MM.1S (cell line): ENCODE results near the gene CNNM3.

Experiments
- DNase-seq: peaks from one replicate; pipeline ENCODE4 v3.0.0-alpha.2; 2015
- H2AFZ ChIP-seq: fragments of 300-600 bp; sonication (generic); 2 replicates; pipeline ENCODE4 v1.6.0; 2016; ENCODE audit warnings: antibody characterized with exemption, low read length
- H3F3A ChIP-seq: fragments of 300-600 bp; sonication (generic); 2 replicates; pipeline ENCODE4 v1.6.1; 2016; ENCODE audit warnings: mild to moderate bottlenecking, antibody characterized with exemption, low read length, moderate library complexity, mixed read lengths; ENCODE audit not compliant: insufficient read depth
- H3K27ac ChIP-seq: fragments of 300-600 bp; sonication (generic); 2 replicates; pipeline ENCODE4 v1.5.1; 2016; ENCODE audit warnings: mild to moderate bottlenecking, low read length
- H3K27me3 ChIP-seq: fragments of 300-600 bp; sonication (generic); replicated peaks from 2 replicates; pipeline ENCODE4 v1.6.0; 2016; ENCODE audit warnings: low read length; ENCODE audit not compliant: insufficient read depth
- H3K36me3 ChIP-seq: fragments of 300-600 bp; sonication (generic); replicated peaks from 2 replicates; pipeline ENCODE4 v1.6.1; 2016; ENCODE audit warnings: mild to moderate bottlenecking, low read length, mixed read lengths; ENCODE audit not compliant: insufficient read depth
- H3K4me1 ChIP-seq: fragments of 300-600 bp; sonication (generic); 2 replicates; pipeline ENCODE4 v1.6.1; 2016; ENCODE audit warnings: low read length, mixed read lengths
- H3K4me2 ChIP-seq: fragments of 300-600 bp; sonication (generic); 2 replicates; pipeline ENCODE4 v1.6.0; 2016; ENCODE audit warnings: low read depth, low read length
- H3K4me3 ChIP-seq: fragments of 300-600 bp; sonication (generic); 2 replicates; pipeline ENCODE4 v1.5.1; 2016; ENCODE audit warnings: low read length, mixed read lengths
- H3K79me2 ChIP-seq: fragments of 300-600 bp; sonication (generic); 2 replicates; pipeline ENCODE4 v1.6.1; 2016; ENCODE audit warnings: mixed run types, low read length, mixed read lengths
- H3K9ac ChIP-seq: fragments of 300-600 bp; sonication (generic); 2 replicates; pipeline ENCODE4 v1.6.1; 2016; ENCODE audit warnings: low read length, mixed read lengths
- H3K9me2 ChIP-seq: fragments of 300-600 bp; sonication (generic); replicated peaks from 2 replicates; pipeline ENCODE4 v1.6.1; 2016; ENCODE audit warnings: mild to moderate bottlenecking, low read length, mixed read lengths; ENCODE audit not compliant: insufficient read depth
- H3K9me3 ChIP-seq: fragments of 300-600 bp; sonication (generic); replicated peaks from 2 replicates; pipeline ENCODE4 v1.6.1; 2016; ENCODE audit warnings: mild to moderate bottlenecking, low read length, mixed read lengths; ENCODE audit not compliant: insufficient read depth
- H4K20me1 ChIP-seq: fragments of 300-600 bp; sonication (generic); 2 replicates; pipeline ENCODE4 v1.6.1; 2016; ENCODE audit warnings: mild to moderate bottlenecking, low read length, moderate library complexity, mixed read lengths; ENCODE audit not compliant: insufficient read depth
- CTCF ChIP-seq: fragments of 300-600 bp; sonication (generic); IDR thresholded peaks from 2 replicates; pipeline ENCODE4 v1.5.1; 2016; ENCODE audit warnings: antibody characterized with exemption, low read length, mixed read lengths
- EZH2 ChIP-seq: fragments of 300-600 bp; sonication (generic); optimal IDR thresholded peaks from 2 replicates; pipeline ENCODE3; 2017; ENCODE audit warnings: low read depth, mild to moderate bottlenecking, antibody characterized with exemption, low read length, mixed read lengths
- EZH2phosphoT487 ChIP-seq: fragments of 300-600 bp; sonication (generic); IDR thresholded peaks from 2 replicates; pipeline ENCODE4 v1.6.1; 2018; ENCODE audit warnings: antibody characterized with exemption, low read length

CNNM3 gene

GRCh38 chr2:96839293-96839874 is 23.3 kb downstream of the CNNM3 start:
- Histone ChIP-seq H3K9ac (peak overlapping the region; percentile 46; the same call in 1 of the 2 replicates), H3K4me3 (no peak overlapping the region), H3F3A (peaks cover 19% of the 10 kb centered on the region; the same call in 1 of the 2 replicates), H3K4me2 (peak overlapping the region; percentile 49), H3K36me3 (no peaks in the 10 kb centered on the region), H3K4me1 (peaks cover 22% of the 10 kb centered on the region), H3K27me3 (no peaks in the 10 kb centered on the region), H3K9me3 (no peaks in the 10 kb centered on the region), H2AFZ (peak overlapping the region; percentile 32; the same call in 1 of the 2 replicates), H3K9me2 (no peaks in the 10 kb centered on the region), H4K20me1 (no peaks in the 10 kb centered on the region), H3K27ac (peak overlapping the region; percentile 64; the same call in 1 of the 2 replicates), H3K79me2 (no peaks in the 10 kb centered on the region; the same call in 1 of the 2 replicates)
- no peak for TF ChIP-seq CTCF
- DNase-seq = peak; percentile 94

- no peak overlapping the region; the same call in 1 of the 2 replicates for H2AFZ ChIP-seq
- no peaks in the 10 kb centered on the region for H3K9me3 ChIP-seq
- H3K9me2 ChIP-seq = no peaks in the 10 kb centered on the region
- H3K27me3 ChIP-seq = no peaks in the 10 kb centered on the region
- H3K9ac ChIP-seq = peak overlapping the region; percentile 46; the same call in 1 of the 2 replicates
- no peaks in the 10 kb centered on the region for H3K36me3 ChIP-seq
- H3K4me3 ChIP-seq = no peak overlapping the region
- peak overlapping the region; percentile 49 for H3K4me2 ChIP-seq
- peak overlapping the region; percentile 64; the same call in 1 of the 2 replicates for H3K27ac ChIP-seq
- no peaks in the 10 kb centered on the region for H4K20me1 ChIP-seq
- TF ChIP-seq EZH2phosphoT487 = no peak
- no peak for TF ChIP-seq CTCF
- TF ChIP-seq EZH2 = no peak
- peaks cover 3% of the 10 kb centered on the region; the same call in 1 of the 2 replicates for H3K79me2 ChIP-seq
- no peak for DNase-seq
- H3F3A ChIP-seq = peaks cover 19% of the 10 kb centered on the region; the same call in 1 of the 2 replicates
- peaks cover 22% of the 10 kb centered on the region for H3K4me1 ChIP-seq
Observed at GRCh38 chr2:96839875-96840850, 24.1 kb downstream of the CNNM3 start.

- Histone ChIP-seq H4K20me1 (no peaks in the 10 kb centered on the region), H3K27me3 (no peaks in the 10 kb centered on the region), H3K79me2 (peaks cover 9% of the 10 kb centered on the region; the same call in 1 of the 2 replicates), H2AFZ (no peak overlapping the region), H3F3A (peaks cover 19% of the 10 kb centered on the region; the same call in 1 of the 2 replicates), H3K36me3 (0 out of 2 replicates have a peak, but pooled peaks cover 3% of the 10 kb centered on the region), H3K9me3 (no peaks in the 10 kb centered on the region), H3K4me3 (no peak overlapping the region), H3K4me2 (no peak overlapping the region), H3K9ac (no peak overlapping the region), H3K4me1 (peaks cover 25% of the 10 kb centered on the region), H3K27ac (no peak overlapping the region), H3K9me2 (no peaks in the 10 kb centered on the region)
- no peak for TF ChIP-seq EZH2phosphoT487
- TF ChIP-seq EZH2 = no peak
- TF ChIP-seq CTCF = no peak
- no peak for DNase-seq
Observed at GRCh38 chr2:96841701-96842495, 25.8 kb downstream of the CNNM3 start.
